GM12872 (cell line): ENCODE data around the gene PANK1.

Experiments used
- TF ChIP-seq, protein P1 (sequence below): IDR thresholded peaks from 3 replicates; pipeline ENCODE4 v1.5.1; 2011; ENCODE audit warnings: low read depth, mild to moderate bottlenecking, low read length, moderate library complexity; ENCODE audit not compliant: insufficient read depth

Gene PANK1

DNA sequence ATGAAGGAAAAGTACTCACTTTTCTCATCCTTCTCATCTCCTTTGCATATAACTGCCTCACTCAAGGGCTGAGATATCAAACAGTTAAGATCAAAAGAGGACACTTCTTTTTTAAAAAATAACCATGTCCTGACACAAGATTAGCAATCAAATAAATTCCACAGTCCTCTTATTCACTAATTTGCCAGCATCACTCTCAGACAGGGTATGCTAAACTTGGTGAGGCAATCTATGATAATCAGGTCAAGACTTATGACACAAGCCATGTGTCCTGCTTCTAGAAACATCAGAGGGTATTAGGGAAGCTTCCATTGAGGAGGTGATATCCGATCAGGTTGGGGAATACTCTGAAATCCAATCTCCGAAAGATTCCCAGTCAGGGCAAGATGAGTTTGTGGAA is 10.4 kb downstream of the PANK1 start:
- TF ChIP-seq, protein P1, sequence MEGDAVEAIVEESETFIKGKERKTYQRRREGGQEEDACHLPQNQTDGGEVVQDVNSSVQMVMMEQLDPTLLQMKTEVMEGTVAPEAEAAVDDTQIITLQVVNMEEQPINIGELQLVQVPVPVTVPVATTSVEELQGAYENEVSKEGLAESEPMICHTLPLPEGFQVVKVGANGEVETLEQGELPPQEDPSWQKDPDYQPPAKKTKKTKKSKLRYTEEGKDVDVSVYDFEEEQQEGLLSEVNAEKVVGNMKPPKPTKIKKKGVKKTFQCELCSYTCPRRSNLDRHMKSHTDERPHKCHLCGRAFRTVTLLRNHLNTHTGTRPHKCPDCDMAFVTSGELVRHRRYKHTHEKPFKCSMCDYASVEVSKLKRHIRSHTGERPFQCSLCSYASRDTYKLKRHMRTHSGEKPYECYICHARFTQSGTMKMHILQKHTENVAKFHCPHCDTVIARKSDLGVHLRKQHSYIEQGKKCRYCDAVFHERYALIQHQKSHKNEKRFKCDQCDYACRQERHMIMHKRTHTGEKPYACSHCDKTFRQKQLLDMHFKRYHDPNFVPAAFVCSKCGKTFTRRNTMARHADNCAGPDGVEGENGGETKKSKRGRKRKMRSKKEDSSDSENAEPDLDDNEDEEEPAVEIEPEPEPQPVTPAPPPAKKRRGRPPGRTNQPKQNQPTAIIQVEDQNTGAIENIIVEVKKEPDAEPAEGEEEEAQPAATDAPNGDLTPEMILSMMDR = no peak

GRCh38 chr10:89633484-89633883 is 11.6 kb downstream of the PANK1 start:
- TF ChIP-seq, protein P1 = no peak

DNA sequence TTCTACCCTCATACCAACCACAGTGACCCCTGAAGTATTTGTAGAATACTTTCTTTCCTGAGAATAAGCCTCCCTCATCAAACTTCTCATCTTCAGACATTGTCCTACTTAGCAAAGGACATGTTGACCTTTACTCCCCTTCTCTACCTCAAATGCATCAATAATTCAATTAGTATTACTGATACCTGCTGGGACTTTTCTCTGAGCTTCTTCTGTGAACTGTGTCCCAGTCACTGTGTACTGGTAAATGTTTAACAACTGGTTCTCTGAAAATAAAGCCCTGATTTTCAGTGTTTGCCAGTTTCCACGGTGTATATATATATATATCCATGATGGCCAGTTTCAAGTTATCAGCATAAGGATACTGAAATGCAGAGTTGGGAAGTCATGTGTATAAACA is 12.2 kb downstream of the PANK1 start:
- TF ChIP-seq, protein P1 = no peak

GRCh38 chr10:89627830-89628229 is 17.2 kb downstream of the PANK1 start:
- TF ChIP-seq, protein P1 = no peak

DNA sequence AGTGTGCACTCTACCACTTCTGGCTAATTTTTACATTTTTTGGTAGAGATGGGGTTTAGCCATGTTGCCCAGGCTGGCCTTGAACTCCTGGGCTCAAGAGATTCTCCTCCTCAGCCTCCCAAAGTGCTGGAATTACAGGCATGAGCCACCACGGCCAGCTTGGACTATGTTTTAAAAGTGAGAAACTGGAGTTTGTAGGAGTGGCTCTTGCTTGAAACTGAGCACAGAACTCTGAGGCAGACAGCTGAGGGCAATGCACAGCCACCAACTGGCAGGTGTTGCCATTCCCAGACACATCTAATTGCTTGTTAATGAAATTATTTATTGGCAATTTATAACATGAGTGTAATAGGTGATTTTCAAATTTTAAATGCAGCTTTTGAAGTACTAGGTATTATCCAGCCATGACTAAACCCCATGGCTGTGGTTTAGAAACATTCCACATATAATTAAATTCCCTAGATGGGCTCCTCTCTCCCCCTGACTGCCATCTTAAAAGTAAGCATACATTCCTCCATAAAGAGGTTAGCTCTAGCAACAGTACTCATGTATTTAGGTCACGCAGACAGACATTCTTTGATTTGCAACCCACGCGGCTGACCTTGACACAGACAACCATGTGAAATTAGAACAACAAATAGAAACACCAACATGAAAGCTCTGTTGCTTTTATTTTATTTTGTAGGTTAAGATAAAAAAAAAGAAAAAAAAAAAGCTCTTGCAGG is 19.8 kb downstream of the PANK1 start:
- TF ChIP-seq, protein P1 = no peak

GRCh38 chr10:89624020-89624419 is 21.0 kb downstream of the PANK1 start:
- TF ChIP-seq, protein P1 = no peak

- TF ChIP-seq, protein P1 = no peak
These were observed 22.9 kb downstream of the PANK1 start for GRCh38 chr10:89622151-89622550.
